Measurements from ENCODE around the gene SLC25A13.
A peak's percentile ranks its signal among the peaks of the same experiment; 100 is the strongest.

SLC25A13 gene

DNA sequence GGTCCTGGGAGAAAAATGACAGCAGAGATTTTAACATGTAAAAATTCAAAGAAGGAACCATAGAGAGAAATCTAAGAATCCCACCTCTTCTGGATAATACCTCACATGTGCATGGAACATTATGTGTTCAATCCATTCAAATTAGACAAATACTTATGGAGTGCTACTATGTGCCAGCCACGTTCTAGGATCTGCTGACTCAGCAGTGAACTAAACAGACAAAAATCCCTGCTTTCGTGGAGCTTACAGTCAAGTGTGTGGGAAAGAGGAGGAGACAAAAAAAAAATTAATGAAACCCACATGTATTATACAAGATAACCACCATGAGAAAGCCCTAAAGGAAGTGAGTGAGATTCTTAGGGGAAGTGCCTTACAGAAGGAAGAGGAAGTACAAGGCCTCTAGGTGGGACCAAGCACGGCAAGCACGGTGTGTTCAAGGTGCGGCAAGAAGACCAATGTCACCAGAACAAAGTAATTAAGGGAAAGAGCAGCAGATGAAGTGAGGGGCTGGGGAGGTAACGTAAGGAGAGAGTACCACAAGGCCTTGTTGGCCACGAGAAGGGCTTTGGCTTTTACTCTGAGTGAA is 71.0 kb downstream of the SLC25A13 start:
- no peaks in the 10 kb centered on the region for H3K27me3 Mint-ChIP-seq
- H3K4me3 Mint-ChIP-seq = no peak overlapping the region
- peaks cover 27% of the 10 kb centered on the region for H3K36me3 Mint-ChIP-seq (ENCODE audit: low read depth)
- H3K27ac Mint-ChIP-seq = no peak overlapping the region
- peaks cover 7% of the 10 kb centered on the region for H3K9me3 Mint-ChIP-seq
- peaks cover 9% of the 10 kb centered on the region for H3K4me1 Mint-ChIP-seq (ENCODE audit: low read depth)

DNA sequence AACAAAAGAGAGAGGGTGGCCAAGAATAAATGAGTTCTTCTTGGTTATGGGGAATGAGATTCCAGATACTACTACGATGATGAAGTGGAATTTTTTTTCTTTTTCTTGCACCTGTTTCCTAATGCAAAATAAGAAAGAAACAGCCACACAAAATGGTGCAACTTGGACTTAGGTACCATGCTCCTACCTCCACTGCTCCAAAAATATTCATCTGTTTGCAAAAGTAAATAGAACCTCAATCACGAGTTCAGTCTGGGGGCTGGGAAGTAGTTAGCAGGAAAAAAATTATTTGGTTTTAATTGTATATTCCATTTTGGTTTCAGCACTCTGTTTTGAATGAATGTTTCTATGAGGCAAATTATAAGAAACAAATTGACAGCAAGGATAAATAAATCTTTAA is 73.5 kb downstream of the SLC25A13 start:
- peaks cover 24% of the 10 kb centered on the region for H3K36me3 Mint-ChIP-seq (ENCODE audit: low read depth)
- H3K4me3 Mint-ChIP-seq = no peak overlapping the region
- peaks cover 16% of the 10 kb centered on the region for H3K4me1 Mint-ChIP-seq (ENCODE audit: low read depth)
- no peaks in the 10 kb centered on the region for H3K27me3 Mint-ChIP-seq
- no peak overlapping the region for H3K27ac Mint-ChIP-seq
- peaks cover 7% of the 10 kb centered on the region for H3K9me3 Mint-ChIP-seq

DNA sequence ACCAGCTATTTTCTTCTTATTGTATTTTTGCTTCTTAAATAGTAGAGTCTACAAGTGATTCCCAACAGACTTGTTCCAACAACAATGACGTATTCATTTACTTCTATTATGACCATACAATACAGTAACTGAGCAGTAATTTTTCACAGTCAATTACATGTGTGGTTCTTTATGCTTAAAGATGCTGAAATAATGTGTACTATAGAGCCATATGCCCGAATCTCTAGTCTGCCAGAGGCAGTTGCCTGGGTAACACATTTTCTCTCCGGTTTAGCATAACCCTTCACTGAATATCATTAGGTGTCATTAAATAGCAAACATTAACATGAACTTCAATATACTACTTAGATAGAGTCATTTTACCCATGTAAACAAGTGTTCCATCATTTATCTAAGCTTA is 75.0 kb downstream of the SLC25A13 start:
- Mint-ChIP-seq H3K36me3 (ENCODE audit: low read depth) (peaks cover 18% of the 10 kb centered on the region), H3K27ac (no peak overlapping the region), H3K4me1 (ENCODE audit: low read depth) (peaks cover 30% of the 10 kb centered on the region), H3K4me3 (no peak overlapping the region), H3K9me3 (peaks cover 7% of the 10 kb centered on the region), H3K27me3 (no peaks in the 10 kb centered on the region)

DNA sequence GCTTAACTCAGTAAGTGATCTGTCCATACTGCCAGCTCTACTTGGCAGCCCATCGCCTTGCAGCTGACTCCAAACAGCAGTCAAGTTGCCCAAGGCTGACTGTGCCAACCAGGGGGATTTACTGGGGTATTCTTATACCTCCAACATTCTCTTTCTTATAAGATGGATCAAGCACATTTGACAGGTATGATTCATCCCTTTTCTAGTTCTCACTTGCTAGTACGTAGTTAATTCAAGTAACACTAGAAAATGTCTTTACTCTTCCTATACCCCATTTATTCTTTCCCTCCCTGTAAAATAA is 77.0 kb downstream of the SLC25A13 start:
- peaks cover 3% of the 10 kb centered on the region for H3K9me3 Mint-ChIP-seq
- peaks cover 9% of the 10 kb centered on the region for H3K36me3 Mint-ChIP-seq (ENCODE audit: low read depth)
- H3K27me3 Mint-ChIP-seq = no peaks in the 10 kb centered on the region
- peaks cover 23% of the 10 kb centered on the region for H3K4me1 Mint-ChIP-seq (ENCODE audit: low read depth)
- no peak overlapping the region for H3K4me3 Mint-ChIP-seq
- no peak overlapping the region for H3K27ac Mint-ChIP-seq

DNA sequence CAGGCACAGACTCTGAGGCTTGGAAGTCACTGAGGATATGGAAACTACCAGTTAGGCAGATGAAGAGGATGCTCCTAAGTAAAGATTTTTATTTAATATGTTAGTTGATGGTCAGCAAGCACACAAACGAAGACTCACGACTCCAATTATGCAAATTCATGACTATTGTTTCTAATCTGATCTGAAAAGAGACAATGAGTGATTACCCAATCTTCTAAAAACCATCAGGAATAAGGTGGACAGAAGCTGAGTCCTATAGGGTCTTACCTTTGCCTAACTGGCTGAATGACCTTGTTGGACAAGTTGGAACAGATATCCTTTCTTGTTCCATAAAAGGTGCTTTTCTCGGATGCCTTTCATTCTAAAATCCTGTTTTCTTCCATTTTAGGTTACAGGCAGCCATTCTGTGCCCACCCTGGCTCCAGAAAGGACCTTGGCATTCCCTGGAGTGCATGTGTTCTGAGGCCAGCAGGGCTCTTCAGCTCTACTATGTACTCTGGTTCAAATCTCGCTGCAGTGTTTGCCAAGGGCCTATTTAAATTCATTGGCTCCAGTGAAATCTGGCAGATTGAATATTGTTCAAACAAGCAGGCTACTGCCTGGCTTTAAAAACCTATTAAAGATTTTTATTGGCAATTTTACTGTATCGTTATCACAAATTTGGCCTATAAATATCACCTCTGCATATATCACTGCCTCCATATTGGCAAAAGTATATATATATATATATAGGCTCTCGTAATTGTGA is 77.5 kb downstream of the SLC25A13 start:
- peaks cover 23% of the 10 kb centered on the region for H3K4me1 Mint-ChIP-seq (ENCODE audit: low read depth)
- no peaks in the 10 kb centered on the region for H3K27me3 Mint-ChIP-seq
- peaks cover 3% of the 10 kb centered on the region for H3K9me3 Mint-ChIP-seq
- no peak overlapping the region for H3K4me3 Mint-ChIP-seq
- H3K36me3 Mint-ChIP-seq (ENCODE audit: low read depth) = peaks cover 10% of the 10 kb centered on the region
- H3K27ac Mint-ChIP-seq = no peak overlapping the region

DNA sequence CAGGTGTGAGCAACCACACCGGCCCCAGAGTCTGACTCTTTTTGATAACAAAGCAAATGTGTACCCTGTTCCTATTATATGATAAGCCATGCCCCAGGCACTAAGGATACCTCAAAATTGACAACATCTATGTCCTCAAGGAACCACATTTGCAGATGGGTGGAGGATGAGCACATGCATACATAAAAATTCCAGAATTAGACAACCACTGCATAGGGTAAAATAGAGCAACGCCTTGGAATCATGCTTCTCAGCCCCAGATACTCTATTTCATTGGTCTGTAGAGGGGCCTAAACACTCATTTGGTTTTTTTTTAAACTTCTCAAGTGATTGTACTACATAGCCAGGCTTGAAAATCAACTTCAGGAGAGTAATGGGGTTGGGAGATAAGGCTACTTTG is 78.7 kb downstream of the SLC25A13 start:
- peak overlapping the region; percentile 28 for H3K27ac Mint-ChIP-seq
- H3K27me3 Mint-ChIP-seq = no peaks in the 10 kb centered on the region
- H3K36me3 Mint-ChIP-seq (ENCODE audit: low read depth) = peaks cover 10% of the 10 kb centered on the region
- H3K4me1 Mint-ChIP-seq (ENCODE audit: low read depth) = peaks cover 23% of the 10 kb centered on the region
- peaks cover 3% of the 10 kb centered on the region for H3K9me3 Mint-ChIP-seq
- no peak overlapping the region for H3K4me3 Mint-ChIP-seq

DNA sequence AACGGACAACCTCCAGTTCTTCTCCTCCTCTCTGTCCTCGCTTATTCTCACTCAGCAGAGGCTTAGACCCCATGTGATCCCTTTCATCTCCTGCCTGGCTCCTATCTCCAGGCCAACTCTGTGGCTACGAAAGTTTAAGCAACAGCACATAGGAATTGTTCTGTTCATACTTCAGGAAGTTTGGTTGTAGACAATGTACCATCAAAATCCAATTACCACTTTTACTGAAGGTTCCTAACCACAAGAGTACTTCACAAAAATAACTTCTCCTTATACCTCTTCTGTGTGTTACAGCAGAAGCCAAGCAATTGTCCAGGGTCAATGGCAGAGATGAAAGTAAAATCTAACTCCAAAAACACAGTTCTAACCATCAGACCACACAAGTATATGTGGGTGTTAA is 80.0 kb downstream of the SLC25A13 start:
- Mint-ChIP-seq H3K4me1 (ENCODE audit: low read depth) (peaks cover 29% of the 10 kb centered on the region), H3K36me3 (ENCODE audit: low read depth) (peaks cover 6% of the 10 kb centered on the region), H3K27me3 (no peaks in the 10 kb centered on the region), H3K4me3 (no peak overlapping the region), H3K27ac (no peak overlapping the region), H3K9me3 (peaks cover 3% of the 10 kb centered on the region)

DNA sequence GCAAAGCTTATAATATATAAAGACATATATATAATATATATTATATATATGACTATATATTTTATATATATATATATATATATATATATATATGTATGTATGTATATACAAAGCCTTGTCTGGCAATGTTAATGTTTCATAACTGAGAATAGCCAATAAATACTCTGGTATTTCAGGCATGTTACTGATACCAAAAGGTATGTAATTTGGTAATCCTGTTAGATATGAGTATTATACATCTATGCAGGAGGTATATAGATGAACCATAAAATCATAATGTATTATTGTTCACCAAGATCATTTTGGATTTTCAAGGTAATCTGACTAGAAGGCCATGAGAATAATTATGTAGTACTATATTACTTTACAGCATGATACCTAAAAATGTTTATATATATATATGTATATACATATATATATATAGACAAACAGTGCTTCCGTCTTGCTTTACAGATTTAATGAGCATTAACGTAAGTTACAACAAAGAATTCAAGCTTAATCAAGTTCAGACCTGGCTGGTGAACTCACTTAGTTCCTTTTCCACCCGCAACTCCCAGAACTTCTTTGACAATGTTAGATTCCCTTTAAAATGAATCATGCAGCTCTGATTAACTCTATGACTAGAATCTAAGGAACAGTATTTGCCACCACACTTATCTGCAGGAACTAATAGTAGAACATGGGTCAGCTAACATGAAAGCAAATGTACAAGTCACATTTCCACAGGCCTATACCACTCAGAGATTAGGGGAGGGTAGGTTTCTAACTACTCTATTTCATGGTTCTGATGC is 82.7 kb downstream of the SLC25A13 start:
- Mint-ChIP-seq H3K27me3 (no peaks in the 10 kb centered on the region), H3K4me3 (no peak overlapping the region), H3K4me1 (ENCODE audit: low read depth) (peaks cover 44% of the 10 kb centered on the region), H3K27ac (no peak overlapping the region), H3K9me3 (peaks cover 3% of the 10 kb centered on the region), H3K36me3 (ENCODE audit: low read depth) (peaks cover 12% of the 10 kb centered on the region)

DNA sequence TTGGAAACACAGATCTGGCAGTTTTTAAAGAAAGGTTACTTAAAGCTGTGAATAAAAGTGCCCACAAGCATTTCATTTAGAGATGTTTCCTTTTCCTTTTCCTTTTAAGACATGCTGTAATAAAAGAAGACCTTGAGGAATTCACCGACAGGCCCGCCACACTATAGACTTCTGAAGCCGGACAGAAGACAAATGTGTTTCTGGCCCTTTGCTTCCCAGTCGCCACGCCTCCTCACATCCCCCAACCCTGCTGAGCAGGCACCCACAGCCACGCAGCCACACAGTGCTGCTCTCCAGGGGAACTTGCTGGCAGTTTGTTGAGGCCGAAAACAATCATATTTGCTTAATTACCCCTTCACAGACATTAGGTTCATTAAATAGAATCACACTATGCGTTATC is 83.4 kb downstream of the SLC25A13 start:
- peaks cover 3% of the 10 kb centered on the region for H3K9me3 Mint-ChIP-seq
- peaks cover 18% of the 10 kb centered on the region for H3K36me3 Mint-ChIP-seq (ENCODE audit: low read depth)
- H3K4me1 Mint-ChIP-seq (ENCODE audit: low read depth) = peaks cover 41% of the 10 kb centered on the region
- no peaks in the 10 kb centered on the region for H3K27me3 Mint-ChIP-seq
- peak overlapping the region; percentile 19 for H3K27ac Mint-ChIP-seq
- H3K4me3 Mint-ChIP-seq = no peak overlapping the region

DNA sequence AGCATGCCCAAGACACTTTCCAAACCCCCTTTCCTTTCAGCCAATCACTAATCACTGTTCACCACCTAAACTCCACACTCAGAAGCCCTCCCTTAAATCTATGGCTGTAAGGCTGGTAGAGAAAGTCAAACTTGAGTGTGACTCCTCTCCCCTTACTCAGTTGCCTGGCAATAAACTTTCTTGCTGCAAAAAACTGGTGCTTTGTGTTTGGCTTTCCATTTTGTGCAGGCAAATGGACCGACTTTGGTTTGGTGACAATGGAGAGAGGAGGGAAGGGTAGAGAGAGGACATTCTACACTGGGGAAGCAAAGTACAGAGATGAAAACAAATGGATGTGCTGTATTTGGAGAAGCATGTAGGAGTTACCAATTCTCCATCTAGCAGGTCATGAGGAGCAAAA is 84.9 kb downstream of the SLC25A13 start:
- peaks cover 21% of the 10 kb centered on the region for H3K36me3 Mint-ChIP-seq (ENCODE audit: low read depth)
- H3K27ac Mint-ChIP-seq = no peak overlapping the region
- peaks cover 3% of the 10 kb centered on the region for H3K9me3 Mint-ChIP-seq
- H3K4me3 Mint-ChIP-seq = no peak overlapping the region
- H3K27me3 Mint-ChIP-seq = no peaks in the 10 kb centered on the region
- H3K4me1 Mint-ChIP-seq (ENCODE audit: low read depth) = peaks cover 30% of the 10 kb centered on the region

DNA sequence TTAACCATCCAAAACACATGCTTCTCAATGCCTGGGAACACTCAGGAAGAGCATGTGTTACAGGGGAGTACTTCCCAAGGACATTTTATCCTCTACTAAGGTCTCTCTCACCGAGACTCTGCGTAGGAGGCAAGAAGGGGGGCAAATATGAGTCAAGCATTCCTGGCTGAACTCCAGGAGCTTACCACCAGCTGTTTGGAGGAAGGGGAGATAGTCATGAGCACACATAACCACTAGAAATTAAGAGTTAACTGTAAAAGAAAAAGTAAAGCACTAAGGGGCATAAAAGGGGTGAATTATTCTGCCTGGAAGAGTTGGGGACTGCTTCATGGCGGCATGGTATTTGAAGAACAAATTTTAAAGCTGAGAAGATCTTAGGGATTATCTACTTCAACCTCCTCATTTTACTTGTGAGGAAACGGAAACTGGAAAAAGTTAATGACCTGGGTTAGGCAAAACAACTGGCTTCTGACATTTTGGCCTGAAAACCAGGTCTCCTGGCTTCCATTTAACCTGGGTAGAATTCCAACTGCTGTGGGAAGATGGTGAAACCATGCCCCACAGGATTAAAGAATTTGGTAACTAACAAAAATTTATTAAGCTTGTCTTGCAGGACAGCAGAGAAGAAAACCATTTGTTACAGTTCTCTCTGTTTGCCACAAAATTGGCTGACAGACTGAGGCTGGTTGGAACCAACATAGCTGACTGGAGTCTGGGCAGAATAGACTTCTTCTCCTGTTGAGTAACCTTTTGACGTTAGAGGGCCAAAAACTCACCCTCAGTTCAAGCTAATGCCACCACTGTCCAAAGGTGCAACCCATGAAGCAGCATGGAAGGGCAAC is 85.5 kb downstream of the SLC25A13 start:
- H3K27me3 Mint-ChIP-seq = no peaks in the 10 kb centered on the region
- peaks cover 27% of the 10 kb centered on the region for H3K4me1 Mint-ChIP-seq (ENCODE audit: low read depth)
- H3K4me3 Mint-ChIP-seq = no peak overlapping the region
- H3K9me3 Mint-ChIP-seq = peaks cover 3% of the 10 kb centered on the region
- peaks cover 27% of the 10 kb centered on the region for H3K36me3 Mint-ChIP-seq (ENCODE audit: low read depth)
- peak overlapping the region; percentile 27 for H3K27ac Mint-ChIP-seq

DNA sequence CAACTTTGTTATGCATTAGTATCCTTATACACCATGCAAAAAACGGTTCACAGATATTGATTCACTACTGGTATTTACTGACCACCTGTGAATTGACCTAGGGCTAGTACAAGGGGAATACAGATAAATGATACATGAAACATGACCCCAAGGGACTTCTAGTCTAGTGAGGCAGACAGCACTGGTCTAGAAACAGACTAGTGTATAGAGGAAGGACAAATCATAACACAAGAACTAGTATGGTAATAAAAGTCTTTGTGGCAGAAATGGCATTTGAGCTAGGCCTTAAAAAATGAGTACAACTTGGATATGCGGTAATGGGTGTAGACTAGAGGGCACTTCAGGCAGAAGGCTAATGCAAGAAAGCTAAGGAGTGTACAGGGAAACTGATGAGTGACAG is 86.6 kb downstream of the SLC25A13 start:
- Mint-ChIP-seq H3K27ac (peak overlapping the region; percentile 13), H3K27me3 (no peaks in the 10 kb centered on the region), H3K4me3 (no peak overlapping the region), H3K4me1 (ENCODE audit: low read depth) (peaks cover 27% of the 10 kb centered on the region), H3K36me3 (ENCODE audit: low read depth) (peaks cover 32% of the 10 kb centered on the region), H3K9me3 (peaks cover 3% of the 10 kb centered on the region)

DNA sequence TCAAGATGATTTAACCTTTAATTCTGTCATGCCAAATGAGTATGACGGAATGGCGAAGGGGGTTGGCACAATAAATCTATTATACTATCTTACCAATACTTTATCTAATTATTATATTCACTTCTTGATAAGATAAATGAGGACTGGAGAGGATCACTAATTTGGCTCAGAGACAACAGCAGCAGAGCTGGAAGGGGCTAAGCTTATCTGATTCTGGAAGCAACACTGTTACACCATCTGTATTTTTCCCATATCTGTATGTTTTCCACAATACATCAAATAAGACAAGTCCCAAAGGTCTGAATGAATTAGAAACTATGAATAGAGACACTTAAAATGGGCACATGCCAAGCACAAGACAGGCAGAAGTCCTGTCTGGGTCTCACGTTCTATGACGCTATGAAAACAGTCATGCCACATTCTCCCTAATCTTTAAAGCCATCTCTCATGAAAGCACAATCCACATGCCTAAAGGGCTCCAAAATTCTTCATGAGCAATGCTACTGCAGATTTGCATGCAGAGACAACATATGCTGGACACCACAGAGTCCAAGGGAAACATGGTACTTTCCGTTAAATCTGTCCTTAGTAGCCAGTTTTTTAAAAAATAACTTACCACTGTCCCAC is 88.3 kb downstream of the SLC25A13 start:
- peaks cover 37% of the 10 kb centered on the region for H3K36me3 Mint-ChIP-seq (ENCODE audit: low read depth)
- H3K27me3 Mint-ChIP-seq = no peaks in the 10 kb centered on the region
- H3K27ac Mint-ChIP-seq = no peak overlapping the region
- peaks cover 5% of the 10 kb centered on the region for H3K9me3 Mint-ChIP-seq
- no peak overlapping the region for H3K4me3 Mint-ChIP-seq
- peaks cover 27% of the 10 kb centered on the region for H3K4me1 Mint-ChIP-seq (ENCODE audit: low read depth)

DNA sequence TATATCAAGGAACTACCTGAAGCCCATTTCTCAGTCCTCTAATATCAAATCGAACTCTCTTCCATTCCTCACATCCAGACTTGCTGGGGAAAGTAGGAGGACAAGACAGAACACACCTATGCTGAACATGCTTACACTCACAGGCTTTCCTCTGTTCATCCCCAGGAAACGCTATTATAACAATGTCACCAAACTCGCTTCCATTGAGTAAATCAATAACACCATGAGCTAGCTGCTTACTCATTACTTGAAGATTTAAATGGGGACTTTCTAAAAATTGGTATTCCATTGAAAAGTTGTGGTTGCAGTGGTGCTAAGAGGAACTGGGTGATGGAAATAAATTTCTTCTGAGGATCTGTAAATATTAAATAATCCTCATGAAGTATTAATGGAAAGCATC is 88.8 kb downstream of the SLC25A13 start:
- Mint-ChIP-seq H3K9me3 (peaks cover 5% of the 10 kb centered on the region), H3K27ac (no peak overlapping the region), H3K27me3 (no peaks in the 10 kb centered on the region), H3K36me3 (ENCODE audit: low read depth) (peaks cover 40% of the 10 kb centered on the region), H3K4me1 (ENCODE audit: low read depth) (peaks cover 27% of the 10 kb centered on the region), H3K4me3 (no peak overlapping the region)

Measured in stimulated activated naive CD8-positive, alpha-beta T cell treated with anti-CD3 and anti-CD28 coated beads, Interleukin-15, Interleukin-2, amounts not matched to agents 100 ng/mL and 50 ng/mL, for 24 hours (primary cell).